HL-60 (cell line): ENCODE measurements around the gene FNIP2.

Experiments used
- DNase-seq, 2 experiments: peaks; one replicate each; pipeline ENCODE4 v3.0.0-alpha.2; 2010 to 2020; ENCODE audit warnings: low read depth in 1 of 2, low spot score in 1 of 2
- H3K27ac ChIP-seq: fragments of 250-450 bp; sonication (Bioruptor Pico); replicated peaks from 2 replicates; pipeline ENCODE4 v1.5.1; 2020; ENCODE audit warnings: mild to moderate bottlenecking, moderate library complexity
- H3K27me3 ChIP-seq: fragments of 250-450 bp; sonication (Bioruptor Pico); 2 replicates; pipeline ENCODE4 v1.5.1; 2021; ENCODE audit warnings: mild to moderate bottlenecking, moderate library complexity; ENCODE audit not compliant: insufficient read depth, poor library complexity, severe bottlenecking
- H3K4me3 ChIP-seq: replicated peaks from 2 replicates; pipeline ENCODE4 v1.5.1; 2011; ENCODE audit warnings: mild to moderate bottlenecking, control low read depth, low read length; ENCODE audit not compliant: insufficient read depth
- GABPA ChIP-seq: IDR thresholded peaks from 2 replicates; pipeline ENCODE4 v1.6.1; 2012; ENCODE audit warnings: low read depth
- POLR2AphosphoS5 ChIP-seq: IDR thresholded peaks from 2 replicates; pipeline ENCODE4 v1.6.1; 2012; ENCODE audit warnings: low read depth
- REST ChIP-seq: IDR thresholded peaks from 2 replicates; pipeline ENCODE4 v1.6.1; 2012; ENCODE audit warnings: low read depth; ENCODE audit not compliant: insufficient replicate concordance
- SPI1 ChIP-seq: IDR thresholded peaks from 2 replicates; pipeline ENCODE4 v1.6.1; 2012; ENCODE audit warnings: low read depth, mild to moderate bottlenecking, borderline replicate concordance
- TF ChIP-seq, protein P1 (sequence below): IDR thresholded peaks from one replicate; pipeline ENCODE4 v1.5.1; 2011; ENCODE audit warnings: low read length, control low read depth, inconsistent platforms; ENCODE audit not compliant: insufficient read depth

FNIP2 gene

GRCh38 chr4:158929939-158930638 is 161.3 kb downstream of the FNIP2 start:
- H3K27me3 ChIP-seq, result no peaks in the 10 kb centered on the region
- TF ChIP-seq, protein P1, sequence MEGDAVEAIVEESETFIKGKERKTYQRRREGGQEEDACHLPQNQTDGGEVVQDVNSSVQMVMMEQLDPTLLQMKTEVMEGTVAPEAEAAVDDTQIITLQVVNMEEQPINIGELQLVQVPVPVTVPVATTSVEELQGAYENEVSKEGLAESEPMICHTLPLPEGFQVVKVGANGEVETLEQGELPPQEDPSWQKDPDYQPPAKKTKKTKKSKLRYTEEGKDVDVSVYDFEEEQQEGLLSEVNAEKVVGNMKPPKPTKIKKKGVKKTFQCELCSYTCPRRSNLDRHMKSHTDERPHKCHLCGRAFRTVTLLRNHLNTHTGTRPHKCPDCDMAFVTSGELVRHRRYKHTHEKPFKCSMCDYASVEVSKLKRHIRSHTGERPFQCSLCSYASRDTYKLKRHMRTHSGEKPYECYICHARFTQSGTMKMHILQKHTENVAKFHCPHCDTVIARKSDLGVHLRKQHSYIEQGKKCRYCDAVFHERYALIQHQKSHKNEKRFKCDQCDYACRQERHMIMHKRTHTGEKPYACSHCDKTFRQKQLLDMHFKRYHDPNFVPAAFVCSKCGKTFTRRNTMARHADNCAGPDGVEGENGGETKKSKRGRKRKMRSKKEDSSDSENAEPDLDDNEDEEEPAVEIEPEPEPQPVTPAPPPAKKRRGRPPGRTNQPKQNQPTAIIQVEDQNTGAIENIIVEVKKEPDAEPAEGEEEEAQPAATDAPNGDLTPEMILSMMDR, result no peak
- no peak for TF ChIP-seq GABPA
- no peak for TF ChIP-seq SPI1
- TF ChIP-seq POLR2AphosphoS5, result no peak
- no peak for TF ChIP-seq REST
- no peak overlapping the region for H3K27ac ChIP-seq
- DNase-seq, result no peak
- no peak overlapping the region for H3K4me3 ChIP-seq

DNA sequence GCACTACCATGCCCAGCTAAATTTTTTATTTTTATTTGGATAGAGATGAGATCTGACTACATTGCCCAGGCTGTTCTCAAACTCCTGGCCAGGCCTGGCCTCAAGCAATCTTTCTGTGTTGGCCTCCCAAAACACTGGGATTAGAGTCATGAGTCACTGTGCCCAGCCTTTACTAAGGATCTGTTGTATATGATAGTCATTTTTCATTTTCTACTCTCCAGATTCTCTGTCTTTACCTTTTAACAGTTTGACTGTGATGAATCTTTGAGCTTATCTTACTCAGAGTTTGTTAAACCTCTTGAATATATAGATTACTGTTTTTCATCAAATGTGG is 161.8 kb downstream of the FNIP2 start:
- TF ChIP-seq GABPA, result no peak
- TF ChIP-seq POLR2AphosphoS5, result no peak
- TF ChIP-seq, protein P1, result no peak
- TF ChIP-seq SPI1, result no peak
- no peak for TF ChIP-seq REST
- H3K4me3 ChIP-seq, result no peak overlapping the region
- H3K27ac ChIP-seq, result no peak overlapping the region
- no peaks in the 10 kb centered on the region for H3K27me3 ChIP-seq
- no peak for DNase-seq

DNA sequence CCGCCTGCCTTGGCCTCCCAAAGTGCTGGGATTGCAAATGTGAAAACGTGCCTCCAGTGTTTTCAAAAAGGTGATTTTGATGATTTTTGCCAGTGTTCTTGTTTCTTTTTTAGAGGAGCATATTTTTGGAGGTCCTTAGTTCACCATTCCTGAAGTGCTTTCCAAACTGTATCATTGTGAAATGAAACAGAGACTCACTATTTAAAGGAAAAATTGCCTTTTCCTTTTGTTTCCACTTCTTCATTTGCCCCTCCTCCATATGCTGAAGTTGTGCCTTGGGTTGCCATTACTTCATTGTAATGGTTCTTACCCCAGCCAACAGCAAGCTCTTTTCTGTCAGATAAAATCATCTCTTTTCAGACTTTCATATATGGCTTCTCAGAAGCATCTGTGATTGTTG is 164.4 kb downstream of the FNIP2 start:
- TF ChIP-seq, protein P1, result no peak
- no peak for TF ChIP-seq SPI1
- TF ChIP-seq REST, result no peak
- no peak for TF ChIP-seq GABPA
- H3K4me3 ChIP-seq, result no peak overlapping the region
- no peaks in the 10 kb centered on the region for H3K27me3 ChIP-seq
- H3K27ac ChIP-seq, result no peak overlapping the region
- no peak for DNase-seq
